ENCODE results near the gene LDLRAD3.

Gene LDLRAD3

DNA sequence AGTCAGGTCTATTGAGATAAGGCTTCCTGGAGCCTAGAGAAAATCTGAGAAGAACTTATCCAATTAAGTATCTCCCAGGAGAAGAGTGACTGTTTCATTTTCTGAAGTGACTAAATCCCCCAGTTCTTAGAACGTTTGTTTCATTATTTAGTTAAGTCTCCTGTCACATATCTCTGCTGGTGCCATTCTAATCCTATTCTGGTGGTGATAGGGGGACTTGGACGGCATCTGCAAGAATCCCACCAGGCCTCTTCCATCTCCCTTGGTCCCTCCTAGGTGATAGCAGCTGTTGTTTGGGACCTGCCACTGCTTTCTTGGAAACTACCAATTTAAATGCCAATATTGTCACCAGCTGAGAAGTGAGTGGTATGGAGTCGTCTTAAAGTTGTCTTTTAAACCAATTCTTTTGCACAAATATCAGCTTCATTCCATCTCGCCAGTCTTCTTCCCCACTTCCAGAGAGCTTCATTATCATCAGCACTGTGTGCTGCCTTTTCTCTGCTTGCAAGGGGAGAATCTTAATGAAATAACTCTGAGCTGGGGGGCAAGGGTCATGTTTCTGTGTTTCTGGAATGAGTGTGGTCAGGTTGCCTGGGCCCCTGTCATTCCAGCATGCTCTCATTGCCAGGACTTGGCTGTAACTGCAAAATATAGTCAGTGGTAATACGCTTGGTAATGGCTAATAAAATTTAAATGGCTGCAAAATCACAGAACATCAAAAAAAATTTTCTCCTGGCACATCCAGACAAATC, 104.8 kb downstream of the LDLRAD3 start:
- DNase-seq (ENCODE audit: low read depth in 2 of 2): no peak

DNA sequence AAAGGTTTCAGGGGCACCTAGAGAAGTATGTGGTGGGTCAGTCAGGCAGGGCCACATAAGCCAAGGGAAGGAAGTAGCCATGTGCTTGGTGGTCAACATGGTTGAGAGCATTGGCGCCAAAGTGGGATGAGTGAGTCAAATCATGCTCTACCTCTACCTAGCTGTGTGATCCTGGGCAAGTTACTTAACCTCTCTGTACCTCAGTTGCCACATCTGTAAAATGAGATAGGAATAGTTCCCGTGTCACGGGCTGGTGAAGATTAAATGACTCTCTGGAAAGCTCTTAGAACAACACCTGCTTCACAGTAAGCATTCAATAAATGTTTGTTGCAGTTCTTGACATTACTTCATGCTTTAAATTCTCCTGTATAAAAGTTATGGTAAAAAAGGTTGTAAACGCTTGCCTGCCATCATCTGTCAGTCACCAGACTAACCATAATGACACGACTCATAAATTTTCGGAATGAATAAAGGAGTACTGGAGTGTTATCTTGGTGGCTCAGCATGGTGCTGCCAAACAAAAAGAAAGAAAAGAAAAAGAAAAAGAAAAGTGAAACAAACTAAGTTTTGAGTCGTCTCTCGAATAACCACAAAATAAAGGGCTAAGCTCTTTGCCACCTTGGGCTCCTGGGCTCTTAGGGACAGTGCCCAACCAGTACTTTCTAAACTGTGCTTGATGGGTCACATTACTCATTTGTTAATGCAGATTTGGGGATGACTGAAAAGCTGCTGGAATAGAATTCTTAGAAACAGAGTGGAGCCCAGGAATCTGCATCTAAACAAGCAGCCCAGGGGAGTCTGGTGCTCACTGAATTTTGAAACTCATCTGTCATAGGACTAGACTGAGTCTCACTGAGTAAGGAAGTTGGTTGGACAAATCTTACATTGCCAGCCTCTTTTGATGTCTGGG, 107.6 kb downstream of the LDLRAD3 start:
- DNase-seq (ENCODE audit: low read depth in 2 of 2): no peak

- no peak for DNase-seq (ENCODE audit: low read depth in 2 of 2)
Observed at GRCh38 chr11:36053281-36053680, 109.4 kb downstream of the LDLRAD3 start.

- DNase-seq (ENCODE audit: low read depth in 2 of 2): no peak
Observed at GRCh38 chr11:36053862-36054261, 110.0 kb downstream of the LDLRAD3 start.

DNA sequence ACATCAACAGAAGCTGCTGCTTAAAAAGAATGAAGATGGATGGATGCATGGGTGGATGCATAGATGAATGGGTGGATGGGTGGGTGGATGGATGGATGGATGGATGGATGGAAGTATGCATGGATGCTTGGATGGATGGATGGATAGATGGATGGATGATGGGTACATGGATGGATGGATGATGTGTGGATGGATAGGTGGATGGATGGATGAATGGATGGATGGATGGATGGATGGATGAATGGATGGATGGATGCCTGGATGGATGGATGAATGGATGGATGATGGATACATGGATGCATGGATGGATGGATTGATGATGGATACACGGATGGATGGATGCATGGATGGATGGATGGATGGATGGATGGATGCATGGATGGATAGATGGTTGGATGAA, 110.8 kb downstream of the LDLRAD3 start:
- no peak for DNase-seq (ENCODE audit: low read depth in 2 of 2)

DNA sequence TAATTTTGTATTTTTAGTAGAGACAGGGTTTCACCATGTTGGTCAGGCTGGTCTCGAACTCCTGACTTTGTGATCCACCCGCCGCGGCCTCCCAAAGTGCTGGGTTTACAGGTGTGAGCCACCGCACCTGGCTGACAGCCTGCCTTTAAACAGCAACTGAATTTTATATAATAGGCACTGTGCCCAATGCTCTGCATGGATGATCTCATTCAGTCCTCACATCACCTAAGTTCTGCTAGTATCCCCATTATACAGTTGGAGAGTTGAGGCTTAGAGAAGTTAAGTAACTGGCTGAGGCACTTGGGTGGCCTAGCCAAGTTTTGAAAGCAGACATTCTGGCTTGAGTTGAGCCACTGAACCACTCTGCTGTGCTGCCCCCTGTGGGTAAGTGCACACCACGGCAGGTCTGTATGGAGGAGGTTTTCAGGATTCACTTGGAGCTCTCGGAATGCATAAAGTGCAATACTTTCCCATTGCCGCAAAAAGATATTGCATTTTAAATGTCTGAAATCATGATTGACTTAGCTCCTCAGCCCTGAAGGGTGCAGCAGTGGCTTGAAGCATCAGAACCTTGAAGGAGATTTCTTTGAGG, 112.4 kb downstream of the LDLRAD3 start:
- no peak for DNase-seq (ENCODE audit: low read depth in 2 of 2)

DNA sequence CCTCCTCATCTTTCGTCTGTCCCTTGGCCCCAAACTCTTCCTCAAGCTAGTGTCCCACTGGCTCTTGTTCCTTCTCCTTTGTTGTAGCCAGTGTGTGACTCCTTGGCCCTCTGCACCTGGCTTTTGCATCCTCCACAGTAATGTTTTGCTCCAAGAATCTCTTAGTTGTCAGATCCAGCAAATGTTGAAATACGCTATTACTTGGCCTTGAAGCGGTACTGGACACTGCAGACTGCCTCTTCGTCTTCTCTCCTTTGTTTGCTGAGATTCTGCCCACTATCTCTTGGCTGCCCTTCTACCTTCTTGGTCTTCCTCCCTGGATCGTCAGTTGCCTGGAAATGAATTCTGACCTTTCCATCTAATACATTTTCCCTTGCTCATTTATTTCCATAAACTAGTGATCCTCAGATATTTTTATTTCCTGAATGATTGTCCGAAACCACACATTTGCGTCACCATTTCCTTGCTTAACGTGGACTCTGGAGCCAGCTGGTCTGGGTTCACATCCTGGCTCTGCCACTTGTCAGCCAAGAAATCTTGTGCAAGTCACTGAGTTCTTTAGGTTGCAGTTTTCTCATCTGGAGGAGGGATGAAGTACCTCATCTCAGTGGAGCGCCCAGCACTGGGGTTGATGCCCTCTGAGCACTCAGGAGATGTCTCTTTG, 113.6 kb downstream of the LDLRAD3 start:
- no peak for DNase-seq (ENCODE audit: low read depth in 2 of 2)

DNA sequence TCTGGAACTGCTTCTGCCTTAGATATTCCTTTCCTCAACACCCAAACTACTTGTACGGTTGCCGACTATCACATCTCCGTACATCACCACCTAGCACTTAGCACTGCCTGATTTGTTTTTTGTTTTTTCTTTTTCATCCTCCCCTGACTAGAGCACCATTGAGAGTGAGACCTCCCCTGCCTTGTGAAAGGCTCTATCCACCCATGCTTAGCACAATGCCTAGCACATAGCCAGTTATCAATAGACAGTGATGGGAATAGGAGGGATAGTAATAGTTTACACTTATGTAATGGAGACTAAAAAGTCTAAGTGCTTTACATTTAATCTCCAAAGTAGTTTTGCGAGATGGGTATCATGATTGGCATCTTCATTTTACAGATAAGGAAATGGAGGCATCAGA, 115.8 kb downstream of the LDLRAD3 start:
- DNase-seq (ENCODE audit: low read depth in 2 of 2): no peak

- no peak for DNase-seq (ENCODE audit: low read depth in 2 of 2)
Observed at GRCh38 chr11:36060926-36061325, 117.1 kb downstream of the LDLRAD3 start.

GRCh38 chr11:36061471-36061870, 117.6 kb downstream of the LDLRAD3 start:
- no peak for DNase-seq (ENCODE audit: low read depth in 2 of 2)

- DNase-seq (ENCODE audit: low read depth in 2 of 2): no peak
Observed at GRCh38 chr11:36062796-36063365, 119.0 kb downstream of the LDLRAD3 start.

DNA sequence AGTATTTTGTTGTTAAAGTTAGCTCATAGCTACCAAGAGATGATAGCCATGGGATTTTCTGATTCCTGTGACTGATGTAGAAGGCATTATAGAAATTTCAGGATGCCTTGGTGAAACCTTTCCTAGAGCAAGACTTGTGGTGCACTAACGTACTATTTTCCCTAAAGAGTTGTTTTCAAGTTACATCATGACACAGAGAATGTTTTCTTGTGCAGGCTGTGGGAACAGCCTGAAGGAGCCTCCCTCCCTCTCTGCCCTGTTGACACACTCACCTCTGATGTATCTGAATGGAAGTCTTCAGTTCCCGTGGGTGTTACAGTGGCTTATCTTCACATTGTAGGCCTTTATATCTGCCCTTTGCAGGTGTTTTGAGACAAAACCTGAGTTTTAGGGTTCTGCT, 121.6 kb downstream of the LDLRAD3 start:
- DNase-seq (ENCODE audit: low read depth in 2 of 2): no peak

DNA sequence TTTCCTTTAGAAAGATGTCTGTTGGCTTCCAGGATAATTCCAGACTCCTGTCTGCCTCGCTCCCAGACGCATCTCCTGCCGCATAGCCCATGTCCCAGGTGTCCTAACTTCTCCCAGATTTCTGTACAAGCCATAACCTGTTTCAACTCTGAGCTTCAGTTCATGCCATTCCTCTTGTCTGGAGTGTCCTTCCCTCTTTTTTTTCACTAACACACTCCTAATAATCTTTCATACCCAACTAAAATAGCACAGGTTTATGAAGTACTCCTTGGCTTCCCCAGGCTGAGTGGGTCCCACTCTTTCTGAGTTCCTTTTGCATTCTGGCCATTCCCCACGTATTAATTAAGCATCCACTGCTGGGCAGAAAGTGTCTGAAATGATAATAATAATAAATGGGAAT, 123.0 kb downstream of the LDLRAD3 start:
- no peak for DNase-seq (ENCODE audit: low read depth in 2 of 2)

- DNase-seq (ENCODE audit: low read depth in 2 of 2): no peak
Observed at GRCh38 chr11:36069576-36070212, 125.8 kb downstream of the LDLRAD3 start.

DNA sequence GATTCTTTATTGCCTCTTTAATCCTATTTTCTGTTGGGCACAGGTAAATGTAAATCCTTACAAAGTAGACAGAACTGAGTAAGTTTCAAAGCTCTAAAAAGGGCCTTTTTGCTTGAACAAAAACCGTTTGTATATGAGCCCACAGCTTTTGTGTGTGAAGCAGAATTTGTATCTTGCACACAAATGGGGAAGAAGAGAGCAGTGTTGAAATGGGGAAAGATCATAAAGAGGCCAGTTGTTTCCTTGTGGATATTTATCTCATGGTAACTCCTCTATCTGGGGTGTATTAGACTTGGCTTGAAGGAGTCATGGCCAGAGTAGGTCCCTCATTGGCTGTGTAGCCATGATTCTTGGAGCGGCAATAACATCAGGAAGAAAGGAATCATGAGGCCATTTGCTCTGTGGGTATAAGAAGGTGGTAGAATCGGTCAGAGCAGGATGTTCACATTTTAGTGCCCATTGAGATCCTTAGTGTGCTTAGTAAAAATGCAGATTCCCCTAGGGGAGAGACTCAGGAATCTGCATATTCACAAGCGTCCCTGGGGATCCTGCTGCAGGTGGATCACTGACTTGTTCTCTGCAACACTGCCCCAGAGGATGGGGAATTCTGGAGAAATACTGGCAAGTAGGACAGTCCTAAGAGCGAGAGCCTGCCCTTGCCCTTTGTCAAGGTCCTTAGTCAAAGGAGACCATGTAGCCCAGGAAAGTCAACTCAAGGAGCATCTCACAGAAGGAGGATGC, 126.5 kb downstream of the LDLRAD3 start:
- no peak for DNase-seq (ENCODE audit: low read depth in 2 of 2)

- no peak for DNase-seq (ENCODE audit: low read depth in 2 of 2)
Observed at GRCh38 chr11:36070954-36071330, 127.1 kb downstream of the LDLRAD3 start.

- DNase-seq (ENCODE audit: low read depth in 2 of 2): no peak
Observed at GRCh38 chr11:36071917-36072500, 128.1 kb downstream of the LDLRAD3 start.

GRCh38 chr11:36073411-36074203, 129.7 kb downstream of the LDLRAD3 start:
- no peak for DNase-seq (ENCODE audit: low read depth in 2 of 2)

DNA sequence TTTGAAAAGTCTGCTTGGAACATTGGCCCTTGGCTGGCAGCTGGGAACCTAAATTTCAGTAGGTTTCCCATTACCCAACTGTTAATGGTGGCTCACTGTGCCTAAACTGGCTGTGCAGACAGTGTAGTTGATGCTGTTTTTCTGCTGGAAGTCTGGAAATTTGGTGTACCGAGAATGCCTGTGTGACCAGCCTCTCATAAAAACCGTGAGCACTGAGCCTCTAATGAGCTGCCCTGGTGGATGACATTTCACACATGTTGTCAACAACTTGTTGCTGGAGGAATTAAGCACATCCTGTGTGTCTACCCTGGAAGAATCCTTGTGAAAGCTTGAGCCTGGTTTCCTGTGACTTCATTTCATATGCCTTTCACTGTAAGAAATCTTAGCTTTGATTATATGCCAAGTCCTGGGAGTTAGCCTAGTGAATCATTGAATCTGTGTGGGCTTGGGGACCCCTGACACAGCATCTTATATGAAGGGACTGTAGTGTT, 131.1 kb downstream of the LDLRAD3 start:
- no peak for DNase-seq (ENCODE audit: low read depth in 2 of 2)
